OCI-LY7 (cell line): ENCODE data around the gene OPCML. TPM values are rescaled to one million over a fixed set of nuclear protein-coding genes. Genes with fewer than 3 reads are reported as not detected.

Source experiments
- BruUV-seq: library from RNA; stranded (reverse); fragments of 400-500 nt; replicated peaks from 2 replicates; lab custom pipeline; 2021; lab: Mats Ljungman, UMichigan
- CTCF ChIA-PET: fragments of 300-600 bp; sonication (Branson Sonifier 250); formaldehyde crosslinking; loops from one replicate; lab custom pipeline; 2022; ENCODE audit warnings: antibody characterized with exemption; ENCODE audit not compliant: unreplicated experiment; lab: Charles Lee
- POLR2A ChIA-PET: fragments of 300-600 bp; sonication (Branson Sonifier 250); formaldehyde crosslinking; loops from one replicate; lab custom pipeline; 2022; ENCODE audit warnings: antibody characterized with exemption; lab: Charles Lee
- DNase-seq: peaks from one replicate; pipeline ENCODE4 v3.0.0-alpha.2; 2015; ENCODE audit warnings: low spot score
- H2AFZ ChIP-seq: fragments of 200-600 bp; sonication (generic), shearing (Covaris generic); 2 replicates; pipeline ENCODE4 v1.6.1; 2014; ENCODE audit warnings: mild to moderate bottlenecking, antibody characterized with exemption, low read length, moderate library complexity
- H3K27ac ChIP-seq: fragments of 200-600 bp; sonication (generic); 2 replicates; pipeline ENCODE4 v1.5.1; 2014; ENCODE audit warnings: mixed run types, low read depth, mild to moderate bottlenecking, moderate library complexity, low read length, inconsistent platforms; ENCODE audit not compliant: poor library complexity, severe bottlenecking
- H3K36me3 ChIP-seq: fragments of 200-600 bp; sonication (generic); 2 replicates; pipeline ENCODE4 v1.6.1; 2014; ENCODE audit warnings: mild to moderate bottlenecking, antibody characterized with exemption, low read length, moderate library complexity, mixed read lengths; ENCODE audit not compliant: insufficient read depth
- H3K4me1 ChIP-seq: fragments of 200-600 bp; sonication (generic); 2 replicates; pipeline ENCODE4 v1.5.1; 2014; ENCODE audit warnings: mild to moderate bottlenecking, low read length; ENCODE audit not compliant: insufficient read depth, poor library complexity, severe bottlenecking
- H3K4me2 ChIP-seq: fragments of 200-600 bp; sonication (generic); 2 replicates; pipeline ENCODE4 v1.6.1; 2014; ENCODE audit warnings: mild to moderate bottlenecking, low read length
- H3K4me3 ChIP-seq: fragments of 200-600 bp; sonication (generic); 2 replicates; pipeline ENCODE4 v1.5.1; 2014; ENCODE audit warnings: mild to moderate bottlenecking, low read depth, low read length; ENCODE audit not compliant: poor library complexity, severe bottlenecking
- H3K79me2 ChIP-seq: fragments of 200-600 bp; sonication (generic); 2 replicates; pipeline ENCODE4 v1.6.1; 2016; ENCODE audit warnings: low read depth, mild to moderate bottlenecking, low read length, moderate library complexity, mixed read lengths; ENCODE audit not compliant: insufficient read depth
- H3K9me2 ChIP-seq: fragments of 200-600 bp; sonication (generic); 2 replicates; pipeline ENCODE4 v1.6.1; 2016; ENCODE audit warnings: mild to moderate bottlenecking, low read length, mixed read lengths; ENCODE audit not compliant: insufficient read depth
- H3K9me3 ChIP-seq: fragments of 200-600 bp; sonication (generic); 2 replicates; pipeline ENCODE4 v1.6.1; 2014; ENCODE audit warnings: mild to moderate bottlenecking, mixed run types, low read length, mixed read lengths
- H4K20me1 ChIP-seq: fragments of 200-600 bp; sonication (generic); 2 replicates; pipeline ENCODE4 v1.6.1; 2014; ENCODE audit warnings: mild to moderate bottlenecking, antibody characterized with exemption, low read length, moderate library complexity, mixed read lengths; ENCODE audit not compliant: insufficient read depth
- EZH2phosphoT487 ChIP-seq: fragments of 200-600 bp; sonication (generic); IDR thresholded peaks from 2 replicates; pipeline ENCODE4 v1.6.1; 2018; ENCODE audit warnings: low read depth, borderline replicate concordance, mild to moderate bottlenecking, mixed run types, antibody characterized with exemption, low read length, moderate library complexity, mixed read lengths
- intact Hi-C: fragments of 100-400 bp; cut with micrococcal nuclease; formaldehyde crosslinking; loops from one replicate; pipeline ENCODE4 v1.10.0; 2022; ENCODE audit not compliant: unreplicated experiment
- total RNA-seq, 2 experiments: library from RNA; depleted of rRNA in 1 of 2; stranded (reverse); fragments of >200 nt in 1 of 2; shearing (Covaris generic) in 1 of 2; gene quantifications; 2 replicates each; pipeline ENCODE4 v1.2.3, GENCODE V29; 2014 to 2022
- TF ChIP-seq, protein P1 (sequence below): fragments of 200-600 bp; sonication (generic); conservative IDR thresholded peaks from 2 replicates; pipeline ENCODE4 v1.5.1; 2014; ENCODE audit warnings: mild to moderate bottlenecking, antibody characterized with exemption, low read length, moderate library complexity, mixed read lengths

Gene OPCML
- total RNA-seq, 2 experiments from 2014 or later, result not detected

DNA sequence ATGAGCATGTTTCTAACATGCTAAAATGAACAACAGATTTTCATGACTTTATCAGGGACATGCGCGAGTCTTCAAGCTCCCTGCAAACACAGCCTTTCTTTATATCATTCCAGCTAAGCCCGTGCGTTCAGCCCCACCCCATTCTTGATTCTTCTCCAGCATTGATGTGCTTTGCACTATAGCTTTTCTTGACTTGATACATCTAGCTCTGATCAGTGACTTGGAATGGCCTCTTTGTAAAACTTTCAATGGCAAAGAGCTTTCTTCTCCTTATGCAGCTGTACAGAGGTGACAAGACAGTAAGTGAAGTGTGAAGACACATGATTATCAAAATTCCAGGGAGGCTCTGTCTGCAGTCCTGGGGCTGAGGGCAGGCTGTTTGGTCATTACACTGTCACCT lies 561.0 kb downstream of the OPCML start:
- Histone ChIP-seq H3K4me3 (no peak overlapping the region), H3K4me2 (no peak overlapping the region), H3K9me3 (no peaks in the 10 kb centered on the region), H3K4me1 (no peaks in the 10 kb centered on the region), H3K79me2 (no peaks in the 10 kb centered on the region), H4K20me1 (no peaks in the 10 kb centered on the region), H3K36me3 (no peaks in the 10 kb centered on the region), H3K27ac (no peak overlapping the region), H3K9me2 (no peaks in the 10 kb centered on the region), H2AFZ (no peak overlapping the region)
- no peak for TF ChIP-seq EZH2phosphoT487
- TF ChIP-seq, protein P1, sequence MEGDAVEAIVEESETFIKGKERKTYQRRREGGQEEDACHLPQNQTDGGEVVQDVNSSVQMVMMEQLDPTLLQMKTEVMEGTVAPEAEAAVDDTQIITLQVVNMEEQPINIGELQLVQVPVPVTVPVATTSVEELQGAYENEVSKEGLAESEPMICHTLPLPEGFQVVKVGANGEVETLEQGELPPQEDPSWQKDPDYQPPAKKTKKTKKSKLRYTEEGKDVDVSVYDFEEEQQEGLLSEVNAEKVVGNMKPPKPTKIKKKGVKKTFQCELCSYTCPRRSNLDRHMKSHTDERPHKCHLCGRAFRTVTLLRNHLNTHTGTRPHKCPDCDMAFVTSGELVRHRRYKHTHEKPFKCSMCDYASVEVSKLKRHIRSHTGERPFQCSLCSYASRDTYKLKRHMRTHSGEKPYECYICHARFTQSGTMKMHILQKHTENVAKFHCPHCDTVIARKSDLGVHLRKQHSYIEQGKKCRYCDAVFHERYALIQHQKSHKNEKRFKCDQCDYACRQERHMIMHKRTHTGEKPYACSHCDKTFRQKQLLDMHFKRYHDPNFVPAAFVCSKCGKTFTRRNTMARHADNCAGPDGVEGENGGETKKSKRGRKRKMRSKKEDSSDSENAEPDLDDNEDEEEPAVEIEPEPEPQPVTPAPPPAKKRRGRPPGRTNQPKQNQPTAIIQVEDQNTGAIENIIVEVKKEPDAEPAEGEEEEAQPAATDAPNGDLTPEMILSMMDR, result no peak
- no peak for DNase-seq
- intact Hi-C loops, result no loop called here
- POLR2A ChIA-PET, result interaction anchor here (0.6 kb wide), 1 partner anchor 923 kb away, joined by 3 read pairs; no protein-coding TSS in a partner anchor
- no TSS peak for BruUV-seq
- CTCF ChIA-PET, result no interaction called here

- Histone ChIP-seq H4K20me1 (no peaks in the 10 kb centered on the region), H3K27ac (no peak overlapping the region), H3K4me2 (no peak overlapping the region), H3K36me3 (no peaks in the 10 kb centered on the region), H2AFZ (no peak overlapping the region), H3K9me3 (no peaks in the 10 kb centered on the region), H3K79me2 (no peaks in the 10 kb centered on the region), H3K4me1 (no peaks in the 10 kb centered on the region), H3K4me3 (no peak overlapping the region), H3K9me2 (no peaks in the 10 kb centered on the region)
- TF ChIP-seq EZH2phosphoT487, result no peak
- TF ChIP-seq, protein P1, result no peak
- ChIA-PET CTCF (no interaction called here), POLR2A (no interaction called here)
- intact Hi-C loops, result no loop called here
- BruUV-seq, result no TSS peak
- no peak for DNase-seq
These were observed 562.4 kb downstream of the OPCML start for GRCh38 chr11:132969892-132970291.

DNA sequence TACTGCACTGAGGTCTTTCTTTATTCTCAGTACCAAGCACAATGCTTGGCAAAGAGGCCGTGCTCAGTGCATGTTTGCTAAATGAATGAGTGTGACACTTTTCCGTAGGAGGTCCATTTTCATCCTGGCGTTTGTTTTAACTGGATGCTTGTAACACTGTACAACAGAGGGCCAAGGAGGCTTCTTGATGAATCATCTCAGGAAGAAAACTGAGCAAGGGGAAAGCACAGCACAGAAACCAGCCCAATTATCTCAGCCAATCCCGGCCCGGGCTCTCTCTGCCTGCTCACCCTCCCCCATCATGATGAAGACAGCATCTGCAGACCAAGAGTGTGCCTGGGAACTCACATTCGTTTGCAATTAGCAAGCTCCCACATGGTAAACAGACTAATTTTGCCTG lies 570.3 kb downstream of the OPCML start:
- DNase-seq, result no peak
- no peak for TF ChIP-seq EZH2phosphoT487
- TF ChIP-seq, protein P1, result no peak
- Histone ChIP-seq H3K9me2 (no peaks in the 10 kb centered on the region), H3K27ac (no peak overlapping the region), H2AFZ (no peak overlapping the region), H3K9me3 (no peaks in the 10 kb centered on the region), H3K4me3 (no peak overlapping the region), H4K20me1 (no peaks in the 10 kb centered on the region), H3K79me2 (no peaks in the 10 kb centered on the region), H3K4me1 (no peaks in the 10 kb centered on the region), H3K4me2 (no peak overlapping the region), H3K36me3 (no peaks in the 10 kb centered on the region)
- ChIA-PET POLR2A (no interaction called here), CTCF (no interaction called here)
- BruUV-seq, result no TSS peak
- intact Hi-C loops, result no loop called here
